GM12875 (cell line): ENCODE results near the gene ERF.

Experiments used
- H3K4me3 ChIP-seq: one replicate; pipeline ENCODE4 v1.5.1; 2011; ENCODE audit warnings: low read depth, low read length, control low read depth
- TF ChIP-seq, protein P1 (sequence below): IDR thresholded peaks from 2 replicates; pipeline ENCODE4 v1.5.1; 2011; ENCODE audit warnings: low read depth, mild to moderate bottlenecking, control low read depth, inconsistent platforms, low read length, moderate library complexity, borderline replicate concordance; ENCODE audit not compliant: insufficient read depth

The ERF gene

GRCh38 chr19:42255766-42256745, 1.1 kb upstream of the ERF start:
- peak overlapping the region; percentile 95 for H3K4me3 ChIP-seq
- TF ChIP-seq, protein P1, sequence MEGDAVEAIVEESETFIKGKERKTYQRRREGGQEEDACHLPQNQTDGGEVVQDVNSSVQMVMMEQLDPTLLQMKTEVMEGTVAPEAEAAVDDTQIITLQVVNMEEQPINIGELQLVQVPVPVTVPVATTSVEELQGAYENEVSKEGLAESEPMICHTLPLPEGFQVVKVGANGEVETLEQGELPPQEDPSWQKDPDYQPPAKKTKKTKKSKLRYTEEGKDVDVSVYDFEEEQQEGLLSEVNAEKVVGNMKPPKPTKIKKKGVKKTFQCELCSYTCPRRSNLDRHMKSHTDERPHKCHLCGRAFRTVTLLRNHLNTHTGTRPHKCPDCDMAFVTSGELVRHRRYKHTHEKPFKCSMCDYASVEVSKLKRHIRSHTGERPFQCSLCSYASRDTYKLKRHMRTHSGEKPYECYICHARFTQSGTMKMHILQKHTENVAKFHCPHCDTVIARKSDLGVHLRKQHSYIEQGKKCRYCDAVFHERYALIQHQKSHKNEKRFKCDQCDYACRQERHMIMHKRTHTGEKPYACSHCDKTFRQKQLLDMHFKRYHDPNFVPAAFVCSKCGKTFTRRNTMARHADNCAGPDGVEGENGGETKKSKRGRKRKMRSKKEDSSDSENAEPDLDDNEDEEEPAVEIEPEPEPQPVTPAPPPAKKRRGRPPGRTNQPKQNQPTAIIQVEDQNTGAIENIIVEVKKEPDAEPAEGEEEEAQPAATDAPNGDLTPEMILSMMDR: no peak

- H3K4me3 ChIP-seq: peak overlapping the region; percentile 95
- TF ChIP-seq, protein P1: no peak
These were observed 659 bp downstream of the ERF start for GRCh38 chr19:42254089-42254849.

- peak overlapping the region; percentile 95 for H3K4me3 ChIP-seq
- TF ChIP-seq, protein P1: no peak
These were observed 1.5 kb downstream of the ERF start for GRCh38 chr19:42253245-42254088.

DNA sequence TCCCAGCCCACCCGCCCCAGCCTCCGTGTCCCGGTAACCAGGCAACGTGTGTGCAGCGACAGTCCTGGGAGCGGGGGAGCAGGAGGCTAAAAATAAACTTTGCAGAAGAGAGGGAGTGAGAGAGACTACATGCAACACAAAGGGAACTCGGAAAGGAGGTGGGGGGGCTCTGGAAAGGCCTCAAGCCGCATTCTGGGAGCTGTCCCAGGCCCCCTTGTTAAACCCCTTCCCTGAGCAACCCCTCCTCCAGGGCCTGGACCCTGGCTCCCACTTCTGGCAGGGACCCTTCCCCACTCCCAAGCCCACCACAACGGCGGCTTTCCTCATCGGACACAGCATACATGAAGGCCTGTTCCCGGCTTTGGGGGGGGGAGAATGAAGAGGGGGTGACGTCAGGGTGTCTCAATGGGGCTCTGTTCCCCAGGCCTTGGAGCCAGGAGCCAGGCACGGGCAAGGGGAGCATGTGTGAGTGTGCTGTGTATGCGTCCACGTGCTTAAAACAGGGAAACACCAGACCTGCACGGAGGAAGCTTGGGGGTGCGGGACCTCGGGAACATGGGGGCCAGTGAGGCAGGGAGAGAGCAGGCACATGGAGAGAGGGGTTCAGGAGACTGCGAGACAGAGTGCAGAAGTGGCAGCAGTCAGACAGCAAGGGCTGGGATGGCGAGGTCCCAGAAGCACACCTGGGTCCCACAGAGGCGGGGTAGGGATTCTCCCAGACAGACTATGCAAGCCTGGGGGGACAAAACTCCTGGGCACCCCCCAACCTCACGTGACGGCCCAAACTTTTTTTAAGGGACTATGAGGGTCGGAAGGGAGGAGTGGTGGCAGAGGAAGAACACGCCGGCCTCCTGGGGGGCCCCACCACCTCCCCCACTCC, 2.3 kb downstream of the ERF start:
- TF ChIP-seq, protein P1: no peak
- peak overlapping the region; percentile 95 for H3K4me3 ChIP-seq

- TF ChIP-seq, protein P1: no peak
- no peak overlapping the region for H3K4me3 ChIP-seq
These were observed 3.2 kb downstream of the ERF start for GRCh38 chr19:42251572-42252358.
